NCI-H1105 (cell line): ENCODE results near the gene EGFR.
A peak's percentile ranks its signal among the peaks of the same experiment; 100 is the strongest.
"Not testable (repeated sequence)": the region's sequence is repeated elsewhere in the genome, so short reads cannot be mapped to it uniquely, and the experiment has no call there.

ENCODE experiments used
- DNase-seq: peaks from one replicate; lab custom pipeline; 2025; lab: John Stamatoyannopoulos, UW

The EGFR gene

DNA sequence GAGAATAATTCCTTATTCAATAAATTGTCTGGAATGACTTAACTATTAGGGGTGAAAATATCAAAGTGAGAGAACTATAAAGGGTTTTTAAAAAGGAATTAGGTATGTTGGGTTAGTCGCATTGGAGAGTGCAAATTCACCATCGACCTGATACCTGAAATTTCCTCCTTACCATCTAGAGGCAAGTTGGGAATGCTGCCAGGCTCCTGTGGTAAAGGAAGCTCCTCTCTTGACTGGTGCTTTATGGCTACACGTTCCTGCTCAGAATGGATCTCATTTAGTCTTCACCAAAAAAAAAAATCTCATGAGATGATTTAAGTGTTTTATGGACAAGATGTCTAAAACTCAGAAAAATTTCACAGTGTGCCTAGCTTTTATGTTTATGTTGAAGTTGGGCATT is 129.8 kb downstream of the EGFR start:
- DNase-seq = peak; percentile 9

GRCh38 chr7:55149001-55149400 is 130.2 kb downstream of the EGFR start:
- DNase-seq = no peak

- DNase-seq = no peak
Observed at GRCh38 chr7:55150166-55150565, 131.3 kb downstream of the EGFR start.

DNA sequence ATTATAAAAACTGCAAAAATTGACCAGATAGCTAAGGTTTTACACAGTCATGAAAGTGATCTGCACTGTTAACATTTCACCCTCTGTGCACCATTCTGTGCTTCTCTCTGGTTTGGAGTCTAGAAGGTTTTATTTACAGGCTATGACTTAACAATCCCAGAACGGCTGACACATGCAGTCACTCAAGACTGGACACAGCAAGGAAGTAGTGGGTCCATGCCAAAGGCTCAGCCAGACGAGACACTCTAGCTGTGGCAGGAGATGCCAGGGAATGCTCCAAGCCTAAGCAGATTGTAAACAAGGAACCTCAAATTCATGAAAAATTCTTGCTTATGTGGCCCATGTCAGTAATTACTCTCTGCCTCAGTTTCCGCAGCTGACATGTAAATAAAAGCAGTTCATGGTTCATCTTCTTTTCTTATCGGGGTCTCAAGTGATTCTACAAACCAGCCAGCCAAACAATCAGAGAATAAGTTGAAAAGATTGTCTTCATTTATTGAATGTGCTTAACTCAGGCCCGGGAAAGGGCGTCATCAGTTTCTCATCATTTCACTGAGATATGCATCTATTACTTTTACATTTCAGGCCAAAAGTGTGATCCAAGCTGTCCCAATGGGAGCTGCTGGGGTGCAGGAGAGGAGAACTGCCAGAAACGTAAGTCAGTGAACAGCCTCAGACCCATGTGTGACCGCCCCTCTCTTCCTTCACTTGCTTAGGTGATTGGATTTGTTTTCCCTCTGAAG is 132.1 kb downstream of the EGFR start:
- DNase-seq = no peak

- DNase-seq = no peak
Observed at GRCh38 chr7:55152516-55152915, 133.7 kb downstream of the EGFR start.

DNA sequence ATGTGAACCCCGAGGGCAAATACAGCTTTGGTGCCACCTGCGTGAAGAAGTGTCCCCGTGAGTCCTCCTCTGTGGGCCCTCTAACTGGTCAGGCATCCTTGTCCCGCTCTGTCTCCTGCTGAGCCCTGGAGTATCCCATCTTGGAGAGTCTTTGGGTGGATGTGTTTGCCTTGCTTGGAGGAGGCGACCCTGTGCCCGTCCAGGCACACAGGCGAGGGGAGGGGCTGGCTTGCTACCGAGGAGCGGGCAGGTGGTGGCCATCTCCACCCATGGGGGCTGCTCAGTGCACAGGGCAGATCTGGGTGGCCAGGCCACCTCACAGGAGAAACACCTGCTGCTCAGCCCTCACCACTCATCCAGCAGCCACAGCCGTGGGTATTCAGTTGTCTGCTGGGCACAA is 135.3 kb downstream of the EGFR start:
- no peak for DNase-seq

- DNase-seq = peak; percentile 11
Observed at GRCh38 chr7:55155351-55156117, 136.7 kb downstream of the EGFR start.

GRCh38 chr7:55156919-55157763 is 138.3 kb downstream of the EGFR start:
- DNase-seq = no peak

DNA sequence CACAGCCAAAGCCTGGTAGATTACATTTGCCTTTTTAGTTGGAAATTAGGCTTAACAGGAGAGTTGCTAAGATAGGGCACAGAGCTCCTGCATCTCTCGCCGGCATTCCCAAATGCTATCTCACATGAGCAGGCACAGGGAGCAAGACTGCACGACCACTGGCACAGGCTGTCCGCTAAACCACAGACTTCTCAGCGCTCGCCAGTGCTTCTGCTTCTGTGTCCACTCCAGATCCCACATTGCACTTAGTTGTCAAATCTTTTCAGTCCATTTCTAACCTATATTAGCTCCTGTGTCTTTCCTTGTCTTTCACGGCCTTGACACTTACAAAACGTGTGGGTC is 138.9 kb downstream of the EGFR start:
- no peak for DNase-seq

DNA sequence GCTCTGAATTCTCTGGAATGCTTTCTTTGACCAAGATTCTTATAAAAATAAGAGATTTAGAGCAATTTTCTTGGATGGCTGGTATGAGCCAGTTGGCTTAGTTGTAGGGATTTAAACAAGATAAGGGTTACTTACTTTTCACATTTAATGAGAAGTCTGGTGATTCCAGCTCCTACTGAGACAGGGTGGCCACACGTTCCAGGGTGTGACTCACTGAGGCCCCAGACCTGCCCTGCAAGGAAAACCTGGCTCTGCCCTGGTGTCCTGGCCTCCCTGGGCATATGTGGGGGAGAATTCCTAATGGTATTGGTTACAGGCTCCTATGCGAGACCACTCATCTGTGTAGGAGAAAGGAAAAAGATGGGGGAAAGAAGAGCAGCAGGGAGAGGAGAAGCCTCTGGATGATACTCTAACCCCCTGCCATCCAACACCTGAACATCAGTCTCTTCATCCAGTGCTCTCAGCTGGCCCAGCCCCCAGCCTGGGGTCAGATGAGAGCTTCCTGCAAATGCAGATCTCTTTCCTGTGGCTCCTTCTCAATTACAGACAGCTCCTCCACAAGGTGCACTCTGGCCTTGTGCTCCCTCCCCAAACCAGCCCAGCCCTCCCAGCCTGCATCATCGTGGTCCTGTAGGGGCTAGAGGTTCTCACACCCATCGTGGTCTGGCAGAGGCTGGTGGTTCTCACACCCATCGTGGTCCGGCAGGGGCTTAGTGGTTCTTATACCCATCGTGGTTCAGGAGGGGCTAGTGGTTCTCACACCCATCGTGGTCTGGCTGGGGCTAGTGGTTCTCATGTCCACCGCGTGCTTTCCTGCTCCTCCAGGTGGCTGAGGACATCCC is 139.9 kb downstream of the EGFR start:
- DNase-seq = no peak

GRCh38 chr7:55160539-55160938 is 141.7 kb downstream of the EGFR start:
- no peak for DNase-seq

- no peak for DNase-seq
Observed at GRCh38 chr7:55161154-55161687, 142.4 kb downstream of the EGFR start.

DNA sequence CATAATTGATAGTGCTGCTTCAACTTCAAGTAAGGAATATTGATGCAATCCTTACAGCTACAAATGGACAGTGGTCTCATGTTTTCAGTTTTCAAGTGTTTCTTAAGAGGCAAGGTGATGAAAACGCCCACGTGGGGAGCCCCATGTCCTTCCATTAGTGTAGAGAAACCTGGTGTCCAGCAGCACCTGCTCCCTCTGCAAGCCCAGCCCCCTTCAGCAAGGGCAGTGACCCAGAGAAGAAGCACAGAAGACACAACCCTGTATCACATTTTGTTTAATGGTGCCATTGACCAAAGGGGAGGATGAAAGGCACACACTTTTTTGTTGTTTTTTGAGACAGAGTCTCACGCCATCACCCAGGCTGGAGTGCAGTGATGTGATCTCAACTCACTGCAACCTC is 143.7 kb downstream of the EGFR start:
- no peak for DNase-seq

- no peak for DNase-seq
Observed at GRCh38 chr7:55163733-55164132, 144.9 kb downstream of the EGFR start.

GRCh38 chr7:55164527-55164926 is 145.7 kb downstream of the EGFR start:
- DNase-seq = peak; percentile 15

GRCh38 chr7:55165176-55165861 is 146.5 kb downstream of the EGFR start:
- DNase-seq = no peak

- not testable (repeated sequence) for DNase-seq
Observed at GRCh38 chr7:55167296-55167695, 148.5 kb downstream of the EGFR start.

DNA sequence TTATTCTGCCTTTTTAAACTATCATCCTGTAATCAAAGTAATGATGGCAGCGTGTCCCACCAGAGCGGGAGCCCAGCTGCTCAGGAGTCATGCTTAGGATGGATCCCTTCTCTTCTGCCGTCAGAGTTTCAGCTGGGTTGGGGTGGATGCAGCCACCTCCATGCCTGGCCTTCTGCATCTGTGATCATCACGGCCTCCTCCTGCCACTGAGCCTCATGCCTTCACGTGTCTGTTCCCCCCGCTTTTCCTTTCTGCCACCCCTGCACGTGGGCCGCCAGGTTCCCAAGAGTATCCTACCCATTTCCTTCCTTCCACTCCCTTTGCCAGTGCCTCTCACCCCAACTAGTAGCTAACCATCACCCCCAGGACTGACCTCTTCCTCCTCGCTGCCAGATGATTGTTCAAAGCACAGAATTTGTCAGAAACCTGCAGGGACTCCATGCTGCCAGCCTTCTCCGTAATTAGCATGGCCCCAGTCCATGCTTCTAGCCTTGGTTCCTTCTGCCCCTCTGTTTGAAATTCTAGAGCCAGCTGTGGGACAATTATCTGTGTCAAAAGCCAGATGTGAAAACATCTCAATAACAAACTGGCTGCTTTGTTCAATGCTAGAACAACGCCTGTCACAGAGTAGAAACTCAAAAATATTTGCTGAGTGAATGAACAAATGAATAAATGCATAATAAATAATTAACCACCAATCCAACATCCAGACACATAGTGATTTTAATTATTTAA is 151.7 kb downstream of the EGFR start:
- no peak for DNase-seq

- DNase-seq = no peak
Observed at GRCh38 chr7:55171157-55171556, 152.3 kb downstream of the EGFR start.

- DNase-seq = no peak
Observed at GRCh38 chr7:55172161-55172560, 153.3 kb downstream of the EGFR start.
